Neuronal stem cell (in vitro differentiated cells): Measurements from ENCODE around the gene IDUA.
A peak's percentile ranks its signal among the peaks of the same experiment; 100 is the strongest.

Experiments used
- DNase-seq: peaks from one replicate; pipeline ENCODE4 v3.0.0-alpha.2; 2013; ENCODE audit warnings: low spot score
- H2AFZ ChIP-seq: one replicate; pipeline ENCODE4 v1.6.1; 2013; ENCODE audit warnings: mild to moderate bottlenecking, low read length, inconsistent platforms
- H2AK5ac ChIP-seq: 2 replicates; pipeline ENCODE4 v1.6.1; 2013; ENCODE audit warnings: low read depth, mild to moderate bottlenecking, inconsistent platforms, low read length, moderate library complexity, mixed read lengths
- H2BK120ac ChIP-seq: 2 replicates; pipeline ENCODE4 v1.6.1; 2013; ENCODE audit warnings: low read depth, mild to moderate bottlenecking, inconsistent platforms, low read length, moderate library complexity, mixed read lengths
- H2BK12ac ChIP-seq: one replicate; pipeline ENCODE4 v1.6.1; 2013; ENCODE audit warnings: low read length, inconsistent platforms
- H2BK15ac ChIP-seq: 2 replicates; pipeline ENCODE4 v1.6.1; 2013; ENCODE audit warnings: mild to moderate bottlenecking, low read length, inconsistent platforms, mixed read lengths
- H2BK5ac ChIP-seq: one replicate; pipeline ENCODE4 v1.6.1; 2013; ENCODE audit warnings: inconsistent platforms, mild to moderate bottlenecking, low read length, moderate library complexity
- H3K14ac ChIP-seq: one replicate; pipeline ENCODE4 v1.6.1; 2013; ENCODE audit warnings: low read length, inconsistent platforms
- H3K18ac ChIP-seq: 2 replicates; pipeline ENCODE4 v1.6.1; 2013; ENCODE audit warnings: low read length, inconsistent platforms
- H3K23ac ChIP-seq: 2 replicates; pipeline ENCODE4 v1.6.1; 2013; ENCODE audit warnings: low read depth, mild to moderate bottlenecking, mixed read lengths, low read length, inconsistent platforms; ENCODE audit not compliant: poor library complexity
- H3K27ac ChIP-seq: replicated peaks from 3 replicates; pipeline ENCODE4 v1.5.1; 2013; ENCODE audit warnings: low read length, inconsistent platforms
- H3K27me3 ChIP-seq, 3 experiments: 2 replicates each; pipeline ENCODE4 v1.6.1; 2013; ENCODE audit warnings: low read length in 3 of 3, mild to moderate bottlenecking in 2 of 3, inconsistent platforms in 1 of 3, low read depth in 1 of 3, mixed read lengths in 1 of 3, moderate library complexity in 1 of 3; ENCODE audit not compliant: control insufficient read depth in 3 of 3, insufficient read depth in 3 of 3
- H3K36me3 ChIP-seq, 2 donors: replicated peaks in 1 of 2; 2 replicates each; pipeline ENCODE4 v1.6.1; 2013; ENCODE audit warnings: low read length in 2 of 2; ENCODE audit not compliant: control insufficient read depth in 2 of 2, insufficient read depth in 2 of 2
- H3K4ac ChIP-seq: 2 replicates; pipeline ENCODE4 v1.6.1; 2013; ENCODE audit warnings: inconsistent platforms, mild to moderate bottlenecking, low read length, moderate library complexity
- H3K4me1 ChIP-seq, 2 donors: 1 replicate in 1 of 2; 2 replicates in 1 of 2; pipeline ENCODE4 v1.6.1; 2013; ENCODE audit warnings: low read length in 2 of 2, low read depth in 1 of 2; ENCODE audit not compliant: control insufficient read depth in 2 of 2, insufficient read depth in 1 of 2
- H3K4me2 ChIP-seq: one replicate; pipeline ENCODE4 v1.6.1; 2013; ENCODE audit warnings: mild to moderate bottlenecking, low read length, inconsistent platforms; ENCODE audit not compliant: insufficient read depth, poor library complexity, severe bottlenecking
- H3K4me3 ChIP-seq, 2 donors: 2 replicates each; pipeline ENCODE4 v1.5.1; 2013; ENCODE audit warnings: low read length in 2 of 2, mild to moderate bottlenecking in 2 of 2, inconsistent platforms in 1 of 2, moderate library complexity in 1 of 2
- H3K79me1 ChIP-seq: one replicate; pipeline ENCODE4 v1.6.1; 2013; ENCODE audit warnings: low read depth, mild to moderate bottlenecking, inconsistent platforms, low read length, moderate library complexity
- H3K9ac ChIP-seq: one replicate; pipeline ENCODE4 v1.6.1; 2013; ENCODE audit warnings: mild to moderate bottlenecking, low read depth, low read length, inconsistent platforms; ENCODE audit not compliant: poor library complexity
- H3K9me3 ChIP-seq, 2 donors: replicated peaks in 1 of 2; 2 replicates each; pipeline versions ENCODE3 to v1.6.1; 2013; ENCODE audit warnings: low read length in 2 of 2, mild to moderate bottlenecking in 2 of 2, inconsistent platforms in 1 of 2, low read depth in 1 of 2, mixed read lengths in 1 of 2, moderate library complexity in 1 of 2; ENCODE audit not compliant: control insufficient read depth in 2 of 2, insufficient read depth in 1 of 2
- H4K8ac ChIP-seq: one replicate; pipeline ENCODE4 v1.6.1; 2013; ENCODE audit warnings: low read depth, mild to moderate bottlenecking, inconsistent platforms, low read length, moderate library complexity
- H4K91ac ChIP-seq: one replicate; pipeline ENCODE4 v1.6.1; 2013; ENCODE audit warnings: low read length, low read depth, mild to moderate bottlenecking, inconsistent platforms; ENCODE audit not compliant: poor library complexity
- WGBS, 2 donors: extraction: QIAGEN DNeasy Blood & Tissue Kit; methylation state at CpG; one replicate each; pipeline ENCODE4 v1.1.7; 2013; ENCODE audit warnings: missing lambda C conversion rate in 2 of 2, mixed read lengths in 1 of 2; ENCODE audit not compliant: insufficient read length in 2 of 2, insufficient replicate concordance in 1 of 2; ENCODE audit errors: extremely low coverage in 2 of 2; 5-methylcytosine and 5-hydroxymethylcytosine counted together

Gene IDUA

GRCh38 chr4:1017706-1018105 is 30.9 kb downstream of the IDUA start:
- H2AK5ac ChIP-seq, result peak overlapping the region; percentile 98
- peaks cover 9 to 24% of the 10 kb centered on the region in 2 donors for H3K36me3 ChIP-seq
- peak overlapping the region; percentile 93 for H3K18ac ChIP-seq
- peak overlapping the region; percentile 73 for H3K23ac ChIP-seq
- peaks cover 51% of the 10 kb centered on the region for H3K79me1 ChIP-seq
- H3K4ac ChIP-seq, result no peak overlapping the region
- peak overlapping the region; percentile 89 for H3K14ac ChIP-seq
- no peak overlapping the region for H4K91ac ChIP-seq
- H4K8ac ChIP-seq, result no peak overlapping the region
- H2BK12ac ChIP-seq, result peak overlapping the region; percentile 97
- peak overlapping the region; percentile 2 for H3K4me2 ChIP-seq
- DNase-seq, result no peak
- no peak overlapping the region for H3K4me3 ChIP-seq
- H3K9me3 ChIP-seq, result no peaks in the 10 kb centered on the region
- H3K9ac ChIP-seq, result peak overlapping the region; percentile 77
- H3K4me1 ChIP-seq, result peaks cover 53 to 56% of the 10 kb centered on the region in 2 donors
- no peaks in the 10 kb centered on the region for H3K27me3 ChIP-seq
- no peak overlapping the region for H3K27ac ChIP-seq
- no peak overlapping the region for H2AFZ ChIP-seq
- peak overlapping the region; percentile 82 for H2BK5ac ChIP-seq
- peak overlapping the region; percentile 41 for H2BK120ac ChIP-seq
- H2BK15ac ChIP-seq, result peak overlapping the region; percentile 98
- whole genome bisulfite sequencing, 2 donors, result no CpG with 5 or more reads among the region's 15 CpGs

GRCh38 chr4:1018147-1019020 is 31.5 kb downstream of the IDUA start:
- H2AK5ac ChIP-seq, result peak overlapping the region; percentile 98
- H3K4me2 ChIP-seq, result no peak overlapping the region
- H3K18ac ChIP-seq, result peak overlapping the region; percentile 94
- H2AFZ ChIP-seq, result no peak overlapping the region
- peak overlapping the region; percentile 77 for H3K9ac ChIP-seq
- no peak overlapping the region for H3K4me3 ChIP-seq
- H3K27ac ChIP-seq, result peak overlapping the region; percentile 50
- WGBS, 2 donors, result no CpG with 5 or more reads among the region's 29 CpGs
- H2BK5ac ChIP-seq, result peak overlapping the region; percentile 82
- H3K14ac ChIP-seq, result peak overlapping the region; percentile 89
- peak overlapping the region; percentile 95 for H2BK120ac ChIP-seq
- H3K27me3 ChIP-seq, result no peaks in the 10 kb centered on the region
- H2BK15ac ChIP-seq, result peak overlapping the region; percentile 98
- H3K23ac ChIP-seq, result peak overlapping the region; percentile 73
- no peak overlapping the region for H3K4ac ChIP-seq
- H3K36me3 ChIP-seq, result peaks cover 6 to 17% of the 10 kb centered on the region in 2 donors
- H4K91ac ChIP-seq, result no peak overlapping the region
- H3K79me1 ChIP-seq, result peaks cover 51% of the 10 kb centered on the region
- H3K4me1 ChIP-seq, result peaks cover 51 to 53% of the 10 kb centered on the region in 2 donors
- H2BK12ac ChIP-seq, result peak overlapping the region; percentile 82
- H4K8ac ChIP-seq, result no peak overlapping the region
- no peaks in the 10 kb centered on the region for H3K9me3 ChIP-seq
- DNase-seq, result no peak

- H3K4me2 ChIP-seq, result peak overlapping the region; percentile 14
- peak overlapping the region; percentile 95 for H2BK120ac ChIP-seq
- H2AFZ ChIP-seq, result no peak overlapping the region
- H3K27me3 ChIP-seq, result no peaks in the 10 kb centered on the region
- peak overlapping the region; percentile 73 for H2BK12ac ChIP-seq
- peak overlapping the region; percentile 25 for H3K14ac ChIP-seq
- DNase-seq, result no peak
- peak overlapping the region; percentile 22 for H4K91ac ChIP-seq
- H3K27ac ChIP-seq, result peak overlapping the region; percentile 50
- peak overlapping the region; percentile 98 for H2BK15ac ChIP-seq
- H3K79me1 ChIP-seq, result peaks cover 54% of the 10 kb centered on the region
- peak overlapping the region; percentile 52 for H3K23ac ChIP-seq
- no peak overlapping the region for H3K4me3 ChIP-seq
- H3K4me1 ChIP-seq, result peaks cover 44% of the 10 kb centered on the region in 2 donors
- peak overlapping the region; percentile 42 for H2BK5ac ChIP-seq
- H3K18ac ChIP-seq, result peak overlapping the region; percentile 94
- WGBS, 2 donors, result no CpG with 5 or more reads among the region's 9 CpGs
- H3K4ac ChIP-seq, result peak overlapping the region; percentile 95
- peak overlapping the region; percentile 98 for H2AK5ac ChIP-seq
- no peak overlapping the region for H4K8ac ChIP-seq
- H3K9me3 ChIP-seq, result no peaks in the 10 kb centered on the region
- peak overlapping the region; percentile 75 for H3K9ac ChIP-seq
- peaks cover 6 to 15% of the 10 kb centered on the region in 2 donors for H3K36me3 ChIP-seq
These were observed 32.5 kb downstream of the IDUA start for GRCh38 chr4:1019320-1019719.
